ELF-1 (cell line): ENCODE measurements around the gene MSN.
A peak's percentile ranks its signal among the peaks of the same experiment; 100 is the strongest.
"Not testable (repeated sequence)": the region's sequence is repeated elsewhere in the genome, so short reads cannot be mapped to it uniquely, and the experiment has no call there.

Source experiments
- DNase-seq: peaks from one replicate; pipeline ENCODE4 v3.0.0-alpha.2; 2016; ENCODE audit warnings: low read depth, low spot score

The MSN gene

DNA sequence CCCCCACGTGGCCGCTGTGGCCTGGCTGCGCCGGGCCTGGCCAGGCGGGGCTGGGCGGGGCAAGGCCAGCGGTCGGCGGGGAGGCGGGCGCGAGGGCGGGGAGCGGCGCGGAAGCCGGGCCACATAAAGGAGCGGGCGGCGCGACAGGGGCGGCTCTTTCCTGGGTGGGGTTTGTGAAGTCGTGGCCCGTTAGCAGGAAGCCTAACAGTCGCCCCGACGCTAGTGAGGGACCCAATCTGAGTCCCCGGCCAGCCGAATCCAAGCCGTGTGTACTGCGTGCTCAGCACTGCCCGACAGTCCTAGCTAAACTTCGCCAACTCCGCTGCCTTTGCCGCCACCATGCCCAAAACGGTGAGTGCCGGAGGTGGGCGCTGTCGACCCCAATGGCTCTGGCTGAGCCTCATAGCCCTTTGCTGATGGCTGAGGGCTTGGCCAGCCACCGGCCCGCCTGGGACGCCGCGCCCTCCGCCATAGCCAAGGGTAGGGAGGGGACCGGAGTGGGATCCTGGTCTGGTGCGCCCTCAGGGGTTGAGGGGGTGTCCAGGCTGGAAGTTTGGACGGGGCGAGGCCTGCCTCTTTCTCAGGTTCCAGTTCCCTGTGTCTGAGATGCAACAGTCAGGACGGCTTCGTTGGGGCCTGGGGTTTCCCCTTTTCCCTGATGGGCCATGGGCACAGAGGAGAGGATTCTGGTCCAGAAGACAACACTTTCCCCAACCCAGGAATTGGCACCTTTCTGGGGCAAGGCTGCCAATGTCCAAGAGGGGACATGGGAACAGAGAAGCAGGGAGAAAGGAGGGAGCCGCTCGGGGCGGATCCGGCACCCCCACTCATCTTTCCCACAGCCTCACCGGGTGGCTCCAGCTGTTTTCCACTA is at the start of gene MSN:
MSN (plus strand) TSS at position 152 of the 874 bp plus-strand sequence; CDS start at position 340, 188 bp downstream.
- DNase-seq, result peak; percentile 84

DNA sequence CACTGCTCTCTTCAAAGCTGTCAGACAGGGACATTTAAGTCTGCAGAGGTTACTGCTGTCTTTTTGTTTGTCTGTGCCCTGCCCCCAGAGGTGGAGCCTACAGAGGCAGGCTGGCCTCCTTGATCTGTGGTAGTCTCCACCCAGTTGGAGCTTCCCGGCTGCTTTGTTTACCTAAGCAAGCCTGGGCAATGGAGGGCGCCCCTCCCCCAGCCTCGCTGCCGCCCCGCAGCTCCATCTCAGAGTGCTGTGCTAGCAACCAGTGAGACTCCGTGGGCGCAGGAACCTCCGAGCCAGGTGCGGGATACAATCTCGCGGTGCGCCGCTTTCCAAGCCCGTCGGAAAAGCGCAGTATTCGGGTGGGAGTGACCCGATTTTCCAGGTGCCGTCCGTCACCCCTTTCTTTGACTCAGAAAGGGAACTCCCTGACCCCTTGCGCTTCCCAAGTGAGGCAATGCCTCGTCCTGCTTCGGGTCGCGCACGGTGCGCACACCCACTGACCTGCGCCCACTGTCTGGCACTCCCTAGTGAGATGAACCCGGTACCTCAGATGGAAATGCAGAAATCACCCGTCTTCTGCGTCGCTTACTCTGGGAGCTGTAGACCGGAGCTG is 47.3 kb upstream of the MSN start:
- DNase-seq, result peak; percentile 91

DNA sequence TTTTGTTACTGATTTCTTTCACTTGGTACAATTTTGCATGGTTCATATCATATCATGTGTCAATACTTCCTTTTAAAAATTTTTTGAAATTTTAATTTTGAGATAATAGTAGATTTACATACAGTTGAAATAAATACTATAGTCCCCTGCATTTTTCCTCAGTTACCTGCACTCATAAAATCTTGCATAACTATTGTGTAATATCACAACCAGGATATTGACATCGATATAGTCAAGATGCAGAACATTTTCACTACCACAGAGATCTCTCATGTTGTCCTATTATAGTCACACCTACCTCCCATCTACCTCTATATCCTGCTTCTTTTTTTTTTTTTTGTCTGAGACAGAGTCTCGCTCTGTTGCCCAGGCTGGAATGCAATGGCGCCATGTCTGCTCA is 36.7 kb upstream of the MSN start:
- no peak for DNase-seq

DNA sequence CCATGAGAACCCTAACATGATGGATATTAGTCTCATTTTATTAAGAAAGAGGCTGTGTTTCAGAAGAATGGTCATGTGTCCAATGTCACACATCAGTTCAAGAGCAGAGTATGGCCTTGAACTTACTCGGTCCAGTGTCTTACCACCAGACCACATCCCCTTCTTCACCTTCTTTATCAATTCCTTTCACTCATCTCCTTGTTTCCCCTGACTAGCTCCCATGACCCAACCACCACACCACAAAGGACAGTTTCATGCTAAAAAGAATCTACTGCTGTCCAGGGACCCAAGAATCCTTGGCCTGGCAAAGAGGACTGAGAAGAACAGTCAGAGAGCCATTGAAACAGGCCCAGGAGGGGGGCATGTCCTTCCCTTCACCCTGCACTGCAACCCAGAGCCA is 33.6 kb upstream of the MSN start:
- no peak for DNase-seq

DNA sequence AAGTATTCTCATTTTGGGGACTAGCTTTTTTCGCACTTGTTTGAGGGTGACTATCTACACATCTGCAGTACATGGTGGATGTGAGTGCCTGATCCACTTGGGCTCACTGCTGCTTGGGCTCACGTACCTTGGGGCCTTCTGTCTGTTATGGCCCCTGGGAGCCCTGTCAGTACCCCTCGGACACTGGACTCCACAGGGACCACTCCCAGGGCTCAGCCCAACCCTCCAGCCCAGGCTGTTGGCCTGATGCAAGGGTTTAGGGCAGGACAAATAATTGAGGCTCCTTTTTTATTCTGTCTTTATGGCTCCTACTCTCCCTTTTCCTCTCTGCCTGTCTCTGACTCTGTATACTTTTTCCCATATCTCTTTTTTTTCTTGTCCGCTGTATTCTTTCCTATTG is 32.7 kb upstream of the MSN start:
- DNase-seq, result peak; percentile 30

DNA sequence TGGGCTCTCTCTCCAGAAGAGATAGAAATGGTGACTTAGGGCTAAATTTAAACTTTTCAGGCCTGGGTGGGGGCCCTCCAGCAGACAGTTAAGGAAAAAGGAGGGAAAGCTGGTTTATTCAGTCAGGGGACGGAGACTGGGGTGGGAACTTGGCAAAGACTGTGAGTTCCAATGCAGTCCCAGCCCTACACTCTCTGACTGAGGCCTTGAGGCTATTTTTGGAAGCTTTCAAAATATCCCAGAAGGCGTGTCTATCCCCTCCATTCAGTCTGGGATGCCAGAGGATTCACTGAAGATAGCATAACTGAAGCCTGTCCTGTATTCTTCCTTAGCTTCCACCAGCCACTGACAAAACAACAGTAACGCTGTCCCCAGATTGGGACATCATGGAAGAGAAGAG is 32.1 kb upstream of the MSN start:
- peak; percentile 38 for DNase-seq

DNA sequence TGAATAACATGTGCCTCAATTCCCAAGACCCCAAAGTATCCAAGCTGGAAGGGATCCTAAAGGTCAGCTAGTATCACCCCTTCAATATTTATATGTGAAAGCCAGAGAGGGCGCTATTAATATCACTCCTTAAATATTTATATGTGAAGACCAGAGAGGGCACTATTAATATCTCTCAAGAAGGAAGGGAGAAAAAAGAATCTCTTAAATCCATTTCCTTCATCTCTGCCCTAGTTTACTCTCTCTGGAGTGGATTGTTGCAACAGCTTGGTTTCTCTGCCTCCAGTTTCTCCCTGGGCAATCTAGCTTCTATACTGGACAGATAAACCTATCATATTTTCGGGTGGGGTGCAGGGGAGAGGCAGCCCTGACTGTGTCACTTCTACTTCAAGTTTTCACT is 31.6 kb upstream of the MSN start:
- DNase-seq, result no peak

DNA sequence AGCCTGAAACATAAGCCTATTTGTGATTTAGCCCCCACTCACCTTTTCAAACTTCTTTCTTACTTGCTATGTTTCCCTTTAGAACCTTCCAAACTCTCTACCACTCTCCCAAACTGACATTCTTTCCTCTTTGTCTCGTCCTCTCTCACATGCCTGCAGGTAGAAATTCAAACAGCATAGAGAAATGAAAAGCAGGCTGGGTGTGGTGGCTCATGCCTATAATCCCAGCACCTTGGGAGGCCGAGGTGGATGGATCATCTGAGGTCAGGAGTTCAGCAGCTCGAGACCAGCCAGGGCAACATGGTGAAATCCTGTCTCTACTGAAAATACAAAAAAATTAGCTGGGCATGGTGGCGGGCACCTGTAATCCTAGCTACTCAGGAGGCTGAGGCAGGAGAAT is 31.2 kb upstream of the MSN start:
- not testable (repeated sequence) for DNase-seq

DNA sequence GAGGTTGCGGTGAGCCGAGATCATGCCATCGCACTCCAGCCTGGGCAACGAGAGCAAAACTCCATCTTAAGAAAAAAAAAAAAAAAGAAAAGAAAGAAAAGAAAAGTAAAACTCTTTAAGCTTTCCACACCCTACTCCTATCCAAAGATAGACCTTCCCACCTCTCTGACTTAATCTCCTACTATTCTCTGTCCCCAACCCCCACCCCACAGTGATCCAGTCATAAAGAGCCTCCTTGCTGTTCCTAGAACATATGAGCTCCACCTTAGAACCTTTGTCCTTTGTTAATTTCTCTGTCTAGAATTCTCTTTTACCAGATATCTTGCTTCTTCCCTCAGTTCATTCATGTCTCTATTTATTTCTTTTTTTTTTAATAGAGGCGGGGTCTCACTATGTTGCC is 30.1 kb upstream of the MSN start:
- DNase-seq, result no peak

DNA sequence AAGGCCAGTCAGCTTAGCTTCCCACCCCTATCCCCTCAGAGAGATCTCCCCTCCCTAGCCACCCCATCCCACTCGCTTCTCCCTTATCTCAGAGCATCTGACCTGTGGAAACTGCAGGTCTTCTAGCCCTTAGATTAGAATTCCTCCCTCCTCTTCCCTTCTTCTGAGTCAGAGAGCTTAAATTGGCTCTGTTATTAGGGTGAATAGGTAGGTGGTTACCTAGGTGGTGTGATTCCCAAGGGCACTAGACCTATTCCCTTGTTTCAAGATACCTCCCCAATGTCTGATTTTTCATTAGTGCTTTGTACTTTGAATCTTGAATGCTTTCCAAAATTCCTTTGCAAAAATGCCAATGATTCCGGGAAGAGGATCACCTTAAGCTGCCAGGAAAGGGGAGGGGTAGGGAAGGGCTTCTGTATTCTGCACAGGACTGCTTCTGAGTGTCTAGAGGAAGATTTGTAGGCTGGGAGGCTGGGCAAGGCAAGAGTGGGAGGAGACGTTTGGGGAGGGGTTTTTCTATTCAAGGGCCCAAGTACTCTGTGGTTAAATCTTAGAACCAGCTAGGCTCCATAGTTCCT is 24.5 kb upstream of the MSN start:
- DNase-seq, result peak; percentile 64

DNA sequence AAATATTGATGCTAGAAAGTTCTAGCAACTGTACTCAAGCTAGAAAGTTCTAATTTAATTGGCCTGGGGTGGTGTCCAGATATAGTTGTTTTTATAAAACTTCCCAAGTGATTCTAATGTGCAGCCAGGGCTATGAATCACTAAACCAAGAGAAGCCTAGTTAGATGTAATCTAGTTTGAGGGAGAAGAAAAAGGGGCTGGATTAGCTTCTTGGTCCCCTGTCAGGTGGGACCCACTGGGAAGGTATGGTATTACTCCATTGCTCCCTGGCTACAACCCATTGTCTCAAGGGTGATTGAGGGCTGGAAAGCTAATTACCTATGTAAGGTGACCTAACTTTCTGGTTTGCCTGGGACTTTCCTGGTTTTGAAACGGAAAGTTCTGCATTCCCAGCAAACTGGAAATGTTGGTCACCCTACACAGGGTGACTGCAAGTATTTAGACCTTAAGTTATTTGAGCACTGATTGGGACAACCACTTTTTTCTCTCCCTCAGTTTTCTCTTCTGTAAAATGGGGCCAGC is 23.9 kb upstream of the MSN start:
- peak; percentile 57 for DNase-seq

DNA sequence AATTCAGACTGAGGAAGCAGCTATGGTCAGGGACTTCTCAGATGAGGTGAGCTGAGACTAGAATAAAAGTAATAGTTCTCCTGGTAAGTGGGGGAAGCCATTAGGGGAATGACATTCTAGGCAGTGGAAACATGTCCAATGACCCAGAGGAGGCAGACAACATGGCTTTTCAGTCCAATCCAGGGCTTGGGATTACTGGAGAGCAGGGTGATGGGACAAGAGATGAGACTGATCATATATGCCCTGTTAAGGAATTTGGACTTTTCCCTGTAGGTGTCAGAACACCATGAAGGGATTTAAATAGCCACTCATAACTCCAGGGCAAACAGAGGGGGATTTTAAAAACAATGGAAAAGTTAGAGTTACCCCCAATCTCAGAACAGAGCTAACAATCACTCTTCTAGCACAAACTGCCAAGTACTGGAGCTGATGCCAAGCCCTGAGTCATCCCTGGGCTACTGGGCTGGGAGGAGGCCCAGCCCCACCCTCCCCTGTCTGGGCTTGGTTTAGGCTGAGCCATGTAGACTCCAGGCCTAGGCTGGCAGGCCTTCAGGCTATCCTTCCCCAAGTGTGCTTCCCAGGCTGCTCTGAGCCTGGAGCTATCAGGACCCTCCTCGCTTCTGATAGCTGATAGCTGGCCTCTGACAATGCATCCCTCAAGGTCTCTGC is 22.7 kb upstream of the MSN start:
- peak; percentile 76 for DNase-seq

DNA sequence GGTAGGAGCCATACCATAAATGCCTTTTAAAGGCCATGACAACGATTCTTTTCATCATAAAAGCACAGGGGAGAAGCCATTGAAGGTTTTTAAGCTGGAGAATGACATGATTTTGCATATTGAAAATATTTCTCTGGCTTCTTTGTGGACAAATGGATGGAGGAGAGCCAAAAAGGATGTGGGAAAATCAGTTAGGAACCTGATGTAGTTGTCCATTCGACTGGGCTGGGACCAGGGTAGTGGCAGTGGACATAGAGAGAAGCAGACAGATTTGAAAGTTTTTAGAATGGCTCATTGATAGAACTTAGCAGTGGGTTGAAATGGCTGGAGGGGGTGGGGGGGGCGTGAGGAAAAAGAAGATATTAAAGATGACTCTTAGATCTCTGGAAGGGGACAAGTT is 19.7 kb upstream of the MSN start:
- DNase-seq, result no peak

DNA sequence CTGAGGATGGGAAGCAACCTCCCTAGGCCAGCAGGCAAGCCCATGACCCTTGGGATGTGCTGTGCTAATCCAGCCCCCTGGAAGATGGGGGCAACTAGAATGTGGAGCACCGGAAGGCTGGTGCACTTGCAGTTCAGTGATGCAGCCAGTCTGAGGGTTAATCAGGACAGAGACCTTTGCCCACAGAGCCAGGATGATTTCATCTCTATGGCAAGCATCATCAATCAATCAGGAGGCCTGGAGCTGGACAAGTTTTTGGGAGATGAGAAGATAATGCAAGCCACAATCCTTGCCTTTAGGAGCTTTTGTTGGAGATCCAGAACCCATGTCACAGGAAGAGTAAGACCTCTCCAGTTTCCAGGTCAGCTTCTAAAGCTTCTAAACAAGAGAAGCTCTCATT is 15.4 kb upstream of the MSN start:
- DNase-seq, result no peak

DNA sequence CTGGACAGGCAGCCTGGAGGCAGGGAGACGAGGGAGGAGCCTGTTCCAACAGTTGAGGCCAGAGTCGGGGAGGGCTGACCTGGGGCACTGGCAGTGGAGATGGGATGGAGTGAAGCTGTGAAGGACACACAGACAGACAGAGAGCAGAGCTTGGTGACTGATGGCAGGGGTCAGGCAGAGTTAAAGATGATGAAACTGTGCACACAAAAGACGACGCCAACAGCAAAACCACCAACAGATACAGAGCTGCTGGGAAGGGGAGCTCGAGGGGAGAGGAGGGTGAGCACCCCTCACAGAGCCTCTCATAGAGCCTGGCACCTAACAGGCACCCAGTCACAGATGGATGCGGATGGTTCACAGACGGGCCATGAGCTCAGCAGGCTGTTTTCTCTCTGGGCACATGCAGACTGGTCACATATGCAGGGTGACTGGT is 10.4 kb upstream of the MSN start:
- DNase-seq, result not testable (repeated sequence)

DNA sequence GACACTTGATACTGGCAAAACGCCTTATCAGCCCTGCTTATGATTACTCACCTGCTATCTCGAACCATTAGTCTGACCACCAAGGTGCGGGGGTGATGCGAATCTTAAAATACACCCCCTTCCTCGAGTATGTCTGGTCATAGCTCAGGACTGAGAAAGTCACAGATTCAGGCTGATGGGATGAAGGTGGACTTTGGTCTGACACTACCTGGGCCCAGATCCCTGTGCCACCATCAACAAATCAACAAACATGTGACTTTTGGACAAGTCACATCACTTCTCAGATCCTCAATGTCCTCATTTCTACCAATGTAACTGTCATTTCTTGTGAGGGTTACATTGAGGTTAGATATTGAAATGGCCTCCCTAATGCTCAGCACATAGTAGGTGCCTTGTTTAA is 9.8 kb upstream of the MSN start:
- no peak for DNase-seq

DNA sequence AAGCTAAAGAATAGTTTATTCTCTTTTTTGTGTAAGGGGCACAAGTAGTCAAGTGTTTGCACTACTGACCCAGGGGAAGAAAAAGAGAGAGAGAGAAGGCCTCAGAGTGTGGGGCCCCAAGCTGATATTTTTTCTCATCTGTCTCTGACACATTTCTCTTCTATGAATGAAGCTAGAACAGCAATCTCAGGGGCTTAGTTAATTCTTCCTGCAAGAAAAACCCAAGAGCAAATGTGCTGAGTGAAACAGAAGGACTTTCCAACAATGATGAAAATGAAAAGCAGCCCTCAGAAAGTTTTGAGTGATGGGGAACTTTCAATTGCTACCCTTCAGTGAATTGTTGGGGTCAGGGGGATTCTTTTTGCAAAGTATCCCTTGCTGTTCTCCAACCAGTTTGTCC is 9.2 kb upstream of the MSN start:
- no peak for DNase-seq

DNA sequence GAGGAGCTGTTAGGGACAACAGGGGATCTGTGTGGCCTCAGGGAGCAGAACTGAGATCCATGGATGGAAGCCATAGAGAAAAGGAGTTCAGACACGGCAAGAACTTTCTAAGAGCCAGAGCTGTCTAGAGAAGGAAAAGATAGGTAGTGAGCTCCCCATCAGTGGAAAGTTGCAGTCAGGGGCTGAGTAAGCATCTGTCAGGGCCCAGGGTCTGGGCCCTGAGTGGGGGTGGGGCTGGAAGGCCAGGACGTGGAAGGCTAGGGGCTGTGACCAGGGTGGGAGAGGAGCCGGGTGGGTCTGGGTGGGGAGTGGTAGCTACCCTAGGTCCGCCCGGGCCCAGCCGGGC is 324 bp upstream of the MSN start:
- no peak for DNase-seq

DNA sequence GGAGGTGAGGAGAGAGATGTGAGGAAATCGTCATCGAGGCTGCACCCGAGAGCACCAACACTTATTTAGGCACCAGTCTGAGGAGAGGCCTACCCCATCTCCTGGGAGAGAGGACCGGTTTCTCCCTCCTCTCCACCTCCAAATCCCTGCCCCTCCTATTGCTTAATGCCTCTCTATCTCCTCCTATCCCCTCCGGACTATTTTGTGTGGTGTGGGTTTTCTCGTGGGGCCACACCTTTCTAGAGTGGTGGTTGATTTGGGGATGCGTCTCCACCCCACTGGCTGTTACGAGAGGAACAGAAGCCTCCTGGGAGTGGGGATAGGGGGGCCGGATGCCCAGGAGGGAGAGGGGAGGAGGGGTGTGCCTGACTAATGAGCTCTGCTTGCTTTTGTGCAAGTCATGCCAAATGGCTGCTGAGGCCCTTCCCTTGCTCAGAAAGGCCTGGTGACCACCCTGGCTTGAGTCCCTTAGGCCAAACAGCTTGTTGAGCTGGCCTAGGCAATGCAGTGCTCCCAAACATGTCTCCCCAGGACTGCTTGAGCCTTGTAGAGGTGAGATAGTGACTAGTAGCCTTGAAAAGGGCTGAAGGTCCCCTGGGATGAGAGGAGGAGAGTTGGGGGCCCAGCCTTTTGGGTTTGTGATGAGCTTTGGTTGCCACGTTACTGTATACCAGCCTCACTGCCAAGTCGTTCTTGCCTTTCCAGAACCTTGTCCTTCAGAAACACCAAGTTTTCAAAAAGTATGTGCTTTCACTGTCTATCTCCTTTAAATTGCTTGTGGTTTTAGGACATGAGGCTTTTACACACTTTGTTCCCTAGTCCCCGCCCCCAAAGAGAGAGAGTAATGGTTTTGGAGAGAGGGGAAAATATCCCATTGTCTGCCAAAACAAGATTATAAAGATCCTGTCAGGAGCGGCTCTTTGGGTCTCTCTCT is 1.2 kb downstream of the MSN start:
- peak; percentile 72 for DNase-seq

DNA sequence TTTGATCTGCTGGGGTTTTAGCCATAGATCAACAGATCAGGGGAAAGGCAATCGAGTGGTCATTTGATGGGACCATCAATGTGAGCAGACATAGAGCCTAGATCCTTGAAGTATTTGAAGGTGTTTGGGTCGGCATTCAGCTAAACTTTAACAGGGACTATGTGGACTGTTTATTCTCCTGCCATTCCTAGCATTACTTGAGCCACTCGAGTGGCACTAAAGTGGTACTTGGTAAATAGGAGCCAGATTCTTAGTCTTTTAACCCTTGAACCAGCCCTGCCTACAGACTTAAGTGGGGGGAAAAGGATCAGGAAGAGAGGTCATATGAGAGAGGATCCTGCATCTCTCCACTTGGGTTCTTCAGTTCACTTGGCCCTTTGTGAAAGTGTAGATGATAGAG is 3.8 kb downstream of the MSN start:
- no peak for DNase-seq

DNA sequence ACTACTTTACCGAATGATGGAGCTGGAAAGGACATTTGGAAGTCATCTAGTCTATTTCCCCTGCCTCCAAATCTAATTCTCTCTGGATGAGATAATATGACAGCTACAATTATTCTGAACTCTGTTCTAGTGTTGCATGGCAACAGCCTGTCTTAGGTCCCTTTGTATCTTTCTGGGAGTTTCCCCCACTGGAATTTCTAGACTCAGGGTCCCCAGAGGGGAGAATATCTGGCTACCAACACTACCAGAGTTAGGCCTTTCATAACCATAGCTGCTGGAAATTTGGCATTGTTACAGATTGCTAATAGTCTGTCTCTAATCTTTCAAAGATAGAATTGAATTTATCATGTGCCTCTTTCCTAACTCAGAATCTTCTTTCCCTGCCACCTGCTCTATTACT is 4.5 kb downstream of the MSN start:
- no peak for DNase-seq
